PFSK-1 (cell line): ENCODE data around the gene CLASP2.

Experiments
- FOXP2 ChIP-seq: optimal IDR thresholded peaks from 2 replicates; pipeline ENCODE3; 2011; ENCODE audit warnings: borderline replicate concordance, control low read depth, inconsistent platforms; ENCODE audit not compliant: insufficient read depth; ENCODE audit errors: extremely low read length, extremely low read depth
- POLR2AphosphoS5 ChIP-seq: IDR thresholded peaks from 2 replicates; pipeline ENCODE4 v1.6.1; 2012; ENCODE audit warnings: low read depth, mild to moderate bottlenecking, control low read depth, low read length, moderate library complexity
- SIN3A ChIP-seq: IDR thresholded peaks from 2 replicates; pipeline ENCODE4 v1.6.1; 2012; ENCODE audit warnings: mild to moderate bottlenecking, low read length, moderate library complexity, borderline replicate concordance; ENCODE audit not compliant: insufficient read depth
- TAF1 ChIP-seq: IDR thresholded peaks from 2 replicates; pipeline ENCODE4 v1.6.1; 2012; ENCODE audit warnings: low read length, control low read depth, borderline replicate concordance; ENCODE audit not compliant: insufficient read depth
- TF ChIP-seq, protein P1 (sequence below), 2 experiments: IDR thresholded peaks; 2 replicates each; pipeline versions ENCODE4 v1.6.1 to v1.8.0; 2011 to 2012; ENCODE audit warnings: low read depth in 2 of 2, low read length in 2 of 2, control low read depth in 1 of 2, inconsistent platforms in 1 of 2, mild to moderate bottlenecking in 1 of 2, moderate library complexity in 1 of 2; ENCODE audit not compliant: insufficient read depth in 1 of 2

The CLASP2 gene

DNA sequence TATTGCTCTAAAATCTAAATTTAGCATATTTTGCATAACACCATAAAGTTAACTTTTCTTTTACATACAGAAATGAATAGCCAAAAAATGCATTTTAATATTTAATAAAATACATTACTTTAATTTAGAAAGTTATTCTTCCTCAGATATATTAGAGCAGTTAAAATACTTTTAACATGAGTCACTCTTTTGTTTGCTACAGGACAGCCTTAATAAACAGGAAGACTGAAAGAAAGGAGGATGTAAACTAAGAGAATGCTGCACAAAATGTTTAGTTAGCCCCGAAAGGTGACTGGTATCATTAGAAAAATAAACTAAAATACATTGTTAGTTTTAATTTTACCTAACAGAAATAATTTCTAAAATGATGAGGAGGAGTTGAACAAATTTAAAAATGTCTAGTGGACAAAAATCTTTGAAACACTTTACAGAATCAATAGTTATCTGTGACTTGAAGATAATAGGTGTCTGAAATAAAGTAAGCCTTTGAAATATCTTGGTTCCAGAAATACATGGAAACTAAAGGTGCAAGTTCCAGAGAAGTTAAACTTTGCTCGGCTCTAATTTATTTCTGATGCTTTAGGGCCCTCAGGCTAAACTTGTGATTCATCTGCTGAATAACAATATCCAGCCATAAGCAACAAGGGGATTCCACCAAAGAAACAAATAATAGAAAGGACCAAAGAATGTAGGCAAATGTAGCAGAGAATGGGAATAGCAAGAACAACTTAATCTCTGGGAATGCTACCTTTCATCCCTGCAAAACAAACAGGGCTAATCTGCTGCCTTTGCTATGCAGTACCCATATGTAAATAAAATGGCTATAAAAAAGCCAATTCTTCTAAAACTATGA, 139.5 kb downstream of the CLASP2 start:
- TF ChIP-seq FOXP2, result no peak

- TF ChIP-seq SIN3A, result no peak
- TF ChIP-seq, protein P1, sequence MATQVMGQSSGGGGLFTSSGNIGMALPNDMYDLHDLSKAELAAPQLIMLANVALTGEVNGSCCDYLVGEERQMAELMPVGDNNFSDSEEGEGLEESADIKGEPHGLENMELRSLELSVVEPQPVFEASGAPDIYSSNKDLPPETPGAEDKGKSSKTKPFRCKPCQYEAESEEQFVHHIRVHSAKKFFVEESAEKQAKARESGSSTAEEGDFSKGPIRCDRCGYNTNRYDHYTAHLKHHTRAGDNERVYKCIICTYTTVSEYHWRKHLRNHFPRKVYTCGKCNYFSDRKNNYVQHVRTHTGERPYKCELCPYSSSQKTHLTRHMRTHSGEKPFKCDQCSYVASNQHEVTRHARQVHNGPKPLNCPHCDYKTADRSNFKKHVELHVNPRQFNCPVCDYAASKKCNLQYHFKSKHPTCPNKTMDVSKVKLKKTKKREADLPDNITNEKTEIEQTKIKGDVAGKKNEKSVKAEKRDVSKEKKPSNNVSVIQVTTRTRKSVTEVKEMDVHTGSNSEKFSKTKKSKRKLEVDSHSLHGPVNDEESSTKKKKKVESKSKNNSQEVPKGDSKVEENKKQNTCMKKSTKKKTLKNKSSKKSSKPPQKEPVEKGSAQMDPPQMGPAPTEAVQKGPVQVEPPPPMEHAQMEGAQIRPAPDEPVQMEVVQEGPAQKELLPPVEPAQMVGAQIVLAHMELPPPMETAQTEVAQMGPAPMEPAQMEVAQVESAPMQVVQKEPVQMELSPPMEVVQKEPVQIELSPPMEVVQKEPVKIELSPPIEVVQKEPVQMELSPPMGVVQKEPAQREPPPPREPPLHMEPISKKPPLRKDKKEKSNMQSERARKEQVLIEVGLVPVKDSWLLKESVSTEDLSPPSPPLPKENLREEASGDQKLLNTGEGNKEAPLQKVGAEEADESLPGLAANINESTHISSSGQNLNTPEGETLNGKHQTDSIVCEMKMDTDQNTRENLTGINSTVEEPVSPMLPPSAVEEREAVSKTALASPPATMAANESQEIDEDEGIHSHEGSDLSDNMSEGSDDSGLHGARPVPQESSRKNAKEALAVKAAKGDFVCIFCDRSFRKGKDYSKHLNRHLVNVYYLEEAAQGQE (IDR thresholded peaks at IDR 0.05; ENCODE audit: insufficient read depth in 1 of 2, low read depth in 2 of 2, low read length in 2 of 2), result no peak
- no peak for TF ChIP-seq POLR2AphosphoS5
- no peak for TF ChIP-seq TAF1
- TF ChIP-seq FOXP2, result no peak
Measured at GRCh38 chr3:33577588-33577987, 140.5 kb downstream of the CLASP2 start.

GRCh38 chr3:33577173-33577572, 140.9 kb downstream of the CLASP2 start:
- TF ChIP-seq SIN3A (no peak), POLR2AphosphoS5 (no peak)

- TF ChIP-seq, protein P1 (IDR thresholded peaks at IDR 0.05; ENCODE audit: insufficient read depth in 1 of 2, low read depth in 2 of 2, low read length in 2 of 2), result no peak
- no peak for TF ChIP-seq POLR2AphosphoS5
- no peak for TF ChIP-seq SIN3A
- no peak for TF ChIP-seq TAF1
- no peak for TF ChIP-seq FOXP2
Measured at GRCh38 chr3:33575311-33575710, 142.7 kb downstream of the CLASP2 start.

GRCh38 chr3:33557829-33558228, 160.2 kb downstream of the CLASP2 start:
- TF ChIP-seq FOXP2, result no peak
- TF ChIP-seq TAF1, result no peak
- TF ChIP-seq SIN3A, result no peak
- TF ChIP-seq, protein P1 (IDR thresholded peaks at IDR 0.05; ENCODE audit: insufficient read depth in 1 of 2, low read depth in 2 of 2, low read length in 2 of 2), result no peak
- TF ChIP-seq POLR2AphosphoS5, result no peak

GRCh38 chr3:33557279-33557678, 160.8 kb downstream of the CLASP2 start:
- TF ChIP-seq TAF1 (no peak), FOXP2 (no peak), POLR2AphosphoS5 (no peak), SIN3A (no peak)
- TF ChIP-seq, protein P1 (IDR thresholded peaks at IDR 0.05; ENCODE audit: insufficient read depth in 1 of 2, low read depth in 2 of 2, low read length in 2 of 2), result no peak
